CD4-positive, CD25-positive, alpha-beta regulatory T cell (primary cell): ENCODE data around the gene AMZ1. TPM values are rescaled to one million over a fixed set of nuclear protein-coding genes. Genes with fewer than 3 reads are reported as not detected.
"Not testable (repeated sequence)": the region's sequence is repeated elsewhere in the genome, so short reads cannot be mapped to it uniquely, and the experiment has no call there.

Experiments used
- ATAC-seq, 2 donors: fragments of 150-1000 bp; cut with Tn5 transposase; one replicate each; pipeline ENCODE4 v1.10.0; 2021; ENCODE audit warnings: low read depth in 2 of 2, moderate number of reproducible peaks in 2 of 2, moderate library complexity in 1 of 2
- DNase-seq, 3 donors: peaks; one replicate each; pipeline versions ENCODE4 v3.0.0 to v3.0.0-alpha.2; 2012 to 2022; ENCODE audit warnings: mixed read lengths in 1 of 3
- H3K27ac ChIP-seq: one replicate; pipeline ENCODE4 v1.7.0; 2013; ENCODE audit warnings: mild to moderate bottlenecking, low read length; ENCODE audit not compliant: insufficient read depth, poor library complexity, severe bottlenecking
- H3K27me3 ChIP-seq: one replicate; pipeline ENCODE4 v1.7.0; 2013; ENCODE audit warnings: low read length; ENCODE audit not compliant: control insufficient read depth, insufficient read depth
- H3K36me3 ChIP-seq: one replicate; pipeline ENCODE4 v1.7.0; 2013; ENCODE audit warnings: mild to moderate bottlenecking, low read length, moderate library complexity; ENCODE audit not compliant: control insufficient read depth, insufficient read depth
- H3K4me1 ChIP-seq: 2 replicates; pipeline ENCODE4 v1.7.0; 2013; ENCODE audit warnings: mild to moderate bottlenecking, low read length; ENCODE audit not compliant: insufficient read depth, control insufficient read depth, poor library complexity, severe bottlenecking
- H3K4me3 ChIP-seq: one replicate; pipeline ENCODE4 v1.7.0; 2013; ENCODE audit warnings: low read depth, mild to moderate bottlenecking, low read length, moderate library complexity
- H3K9me3 ChIP-seq, 2 experiments: 1 replicate in 1 of 2; 2 replicates in 1 of 2; pipeline ENCODE4 v1.7.0; 2013; ENCODE audit warnings: low read length in 2 of 2, mild to moderate bottlenecking in 1 of 2, moderate library complexity in 1 of 2; ENCODE audit not compliant: control insufficient read depth in 2 of 2
- H3K27ac Mint-ChIP-seq, 3 donors: one replicate each; pipeline ENCODE4 v1.8.0; 2020 to 2022; ENCODE audit warnings: mild to moderate bottlenecking in 3 of 3, mixed read lengths in 3 of 3, moderate library complexity in 2 of 3
- H3K27me3 Mint-ChIP-seq: one replicate; pipeline ENCODE4 v1.8.0; 2022; ENCODE audit warnings: mild to moderate bottlenecking, mixed read lengths
- H3K36me3 Mint-ChIP-seq: one replicate; pipeline ENCODE4 v1.8.0; 2020; ENCODE audit warnings: mixed read lengths
- H3K4me1 Mint-ChIP-seq, 4 donors: one replicate each; pipeline ENCODE4 v1.8.0; 2020 to 2022; ENCODE audit warnings: mixed read lengths in 4 of 4, mild to moderate bottlenecking in 1 of 4
- H3K4me3 Mint-ChIP-seq, 4 donors: one replicate each; pipeline ENCODE4 v1.8.0; 2020 to 2022; ENCODE audit warnings: mild to moderate bottlenecking in 4 of 4, mixed read lengths in 4 of 4, moderate library complexity in 3 of 4
- H3K9me3 Mint-ChIP-seq, 7 donors: one replicate each; pipeline ENCODE4 v1.8.0; 2020 to 2022; ENCODE audit warnings: mixed read lengths in 7 of 7, mild to moderate bottlenecking in 3 of 7, moderate library complexity in 2 of 7
- polyA plus RNA-seq, 4 donors: library from polyadenylated mRNA; unstranded; fragments of 300-500 nt; fragmentation: Illumina TruSeq; gene quantifications; one replicate each; pipeline ENCODE4 v1.2.3, GENCODE V29; 2021
- total RNA-seq: library from RNA; stranded (reverse); gene quantifications from one replicate; pipeline ENCODE4 v1.2.3, GENCODE V29; 2022

The AMZ1 gene
- total and polyA plus RNA-seq, 5 donors from 2014 or later = 0.43 to 1.8 (median 0.64) TPM

DNA sequence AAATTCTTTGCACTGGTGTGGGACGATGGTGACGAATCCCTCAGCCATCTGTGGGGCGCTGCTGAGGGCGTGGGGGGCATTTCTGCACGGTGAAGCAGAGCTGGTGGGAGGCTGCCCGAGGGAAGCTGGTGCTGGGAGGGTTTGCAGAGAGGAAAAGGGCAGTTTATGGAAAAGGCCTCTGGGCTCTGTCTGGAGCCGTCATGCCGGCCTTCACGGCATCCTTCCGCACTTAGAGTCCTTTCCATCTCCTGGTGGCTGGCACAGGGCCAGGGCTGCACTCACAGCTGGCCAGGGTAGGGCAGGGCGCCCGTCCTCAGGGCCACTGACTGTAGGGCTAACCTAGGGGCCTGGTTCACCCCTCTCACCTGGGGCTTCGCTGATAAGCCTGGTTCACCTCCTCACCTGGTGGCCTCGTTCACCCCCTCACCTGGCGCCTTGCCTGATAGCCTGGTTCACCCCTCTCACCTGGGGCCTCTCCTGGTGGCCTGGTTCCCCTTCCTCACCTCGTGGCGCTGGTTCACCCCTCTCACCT lies 598 bp upstream of the AMZ1 start:
- H3K27me3 ChIP-seq = peaks cover 18% of the 10 kb centered on the region
- peaks cover 0 to 23% (median 6%) of the 10 kb centered on the region in 4 donors for H3K4me1 Mint-ChIP-seq
- H3K27me3 Mint-ChIP-seq = peaks cover 41% of the 10 kb centered on the region
- H3K27ac ChIP-seq = no peak overlapping the region
- no peaks in the 10 kb centered on the region for H3K9me3 ChIP-seq
- H3K36me3 ChIP-seq = no peaks in the 10 kb centered on the region
- peaks cover 0 to 1% (median 0%) of the 10 kb centered on the region in 7 donors for H3K9me3 Mint-ChIP-seq
- no peak for ATAC-seq
- no peak overlapping the region for H3K27ac Mint-ChIP-seq
- H3K4me1 ChIP-seq = peaks cover 16% of the 10 kb centered on the region
- H3K4me3 ChIP-seq = no peak overlapping the region
- no peaks in the 10 kb centered on the region for H3K36me3 Mint-ChIP-seq
- DNase-seq = no peak
- H3K4me3 Mint-ChIP-seq = peak overlapping the region in 1 of 4 donors; percentile 43

DNA sequence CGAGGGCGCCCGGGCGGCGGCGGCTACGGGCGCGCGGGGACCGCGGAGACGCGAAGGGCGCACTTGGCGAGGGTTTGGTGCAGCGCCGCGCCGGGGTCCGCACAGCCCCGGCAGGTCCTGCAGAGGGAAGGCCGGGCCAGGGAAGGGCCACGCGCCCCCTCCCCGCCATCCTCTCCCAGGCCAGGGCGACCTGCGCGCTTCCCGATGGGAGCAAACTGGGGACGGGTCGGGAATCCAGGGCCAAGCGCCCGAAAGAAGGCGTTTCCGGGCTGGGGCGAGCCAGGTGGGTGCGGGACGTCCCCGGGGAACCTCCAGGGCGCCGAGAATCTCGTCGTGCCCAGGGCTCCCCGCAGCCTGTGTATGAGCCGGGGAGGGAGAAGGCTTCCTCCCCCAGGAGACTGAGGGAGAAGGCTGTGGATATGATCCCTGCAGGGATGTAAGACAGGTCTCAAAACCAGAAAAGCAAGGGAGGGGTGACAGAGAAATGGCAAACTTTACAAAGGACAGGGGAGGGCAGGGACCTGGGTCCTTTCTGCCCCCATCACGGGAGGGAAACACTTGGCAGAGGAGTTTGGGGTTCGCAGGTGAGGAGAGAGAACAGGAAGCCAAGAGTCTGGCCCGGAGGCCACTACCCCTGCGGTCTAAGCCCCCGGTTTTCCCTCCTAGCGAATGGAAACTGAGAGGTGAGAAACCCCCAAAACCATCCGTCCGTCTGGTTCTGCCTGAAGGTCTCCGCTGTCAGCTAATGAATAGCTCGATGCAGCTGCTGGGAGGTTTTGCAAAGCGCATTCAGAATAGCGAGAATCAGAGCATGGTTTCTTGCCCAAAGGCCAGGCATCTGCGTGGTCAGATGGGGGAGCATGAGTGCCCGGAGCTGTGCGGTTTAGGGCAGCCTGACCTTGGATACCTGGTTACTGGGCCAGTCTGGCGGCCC lies 674 bp downstream of the AMZ1 start:
- H3K36me3 Mint-ChIP-seq = no peaks in the 10 kb centered on the region
- H3K27me3 Mint-ChIP-seq = peaks cover 45% of the 10 kb centered on the region
- H3K27me3 ChIP-seq = peaks cover 18% of the 10 kb centered on the region
- no peaks in the 10 kb centered on the region for H3K9me3 ChIP-seq
- DNase-seq = no peak
- H3K9me3 Mint-ChIP-seq = peaks cover 0 to 1% (median 0%) of the 10 kb centered on the region in 7 donors
- no peak overlapping the region for H3K27ac ChIP-seq
- peak overlapping the region in 3 of 4 donors; percentile 11 to 63 (median 29) for H3K4me3 Mint-ChIP-seq
- H3K4me3 ChIP-seq = no peak overlapping the region
- peak overlapping the region in 2 of 3 donors; percentile 25 to 49 for H3K27ac Mint-ChIP-seq
- peaks cover 0 to 23% (median 6%) of the 10 kb centered on the region in 4 donors for H3K4me1 Mint-ChIP-seq
- no peak for ATAC-seq
- H3K4me1 ChIP-seq = peaks cover 16% of the 10 kb centered on the region
- H3K36me3 ChIP-seq = no peaks in the 10 kb centered on the region

DNA sequence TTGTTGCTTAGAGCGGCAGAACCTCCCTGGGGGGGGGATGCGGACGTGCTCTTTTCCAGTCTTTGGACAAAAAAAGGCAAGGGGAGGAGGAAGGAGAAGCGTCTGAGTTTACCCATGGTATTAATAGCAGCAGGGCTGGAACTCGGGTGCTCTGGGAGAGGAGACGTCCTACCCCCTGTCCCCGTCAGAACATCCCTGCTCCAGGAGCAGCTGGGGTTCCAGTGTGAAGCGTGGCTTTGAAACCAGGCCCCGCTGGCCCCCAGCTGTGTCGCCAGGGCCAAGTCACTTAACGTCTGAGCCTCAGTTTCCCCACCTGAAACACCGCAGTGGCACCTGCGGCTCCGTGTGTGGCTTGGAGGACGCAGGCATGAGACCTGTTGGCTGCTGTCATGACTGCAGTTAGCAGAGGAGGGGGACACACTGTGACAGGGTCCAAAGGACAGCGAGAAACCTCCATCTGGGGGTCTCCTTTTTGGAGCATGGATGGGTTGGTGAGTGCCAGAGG lies 1.4 kb downstream of the AMZ1 start:
- Mint-ChIP-seq H3K4me3 (peak overlapping the region in 1 of 4 donors; percentile 11), H3K9me3 (peaks cover 0 to 1% (median 0%) of the 10 kb centered on the region in 7 donors), H3K36me3 (no peaks in the 10 kb centered on the region), H3K27ac (no peak overlapping the region), H3K27me3 (peaks cover 45% of the 10 kb centered on the region), H3K4me1 (peaks cover 0 to 23% (median 6%) of the 10 kb centered on the region in 4 donors)
- peaks cover 18% of the 10 kb centered on the region for H3K27me3 ChIP-seq
- H3K4me3 ChIP-seq = no peak overlapping the region
- ATAC-seq = no peak
- no peak overlapping the region for H3K27ac ChIP-seq
- no peaks in the 10 kb centered on the region for H3K9me3 ChIP-seq
- peaks cover 16% of the 10 kb centered on the region for H3K4me1 ChIP-seq
- DNase-seq = no peak
- H3K36me3 ChIP-seq = no peaks in the 10 kb centered on the region

DNA sequence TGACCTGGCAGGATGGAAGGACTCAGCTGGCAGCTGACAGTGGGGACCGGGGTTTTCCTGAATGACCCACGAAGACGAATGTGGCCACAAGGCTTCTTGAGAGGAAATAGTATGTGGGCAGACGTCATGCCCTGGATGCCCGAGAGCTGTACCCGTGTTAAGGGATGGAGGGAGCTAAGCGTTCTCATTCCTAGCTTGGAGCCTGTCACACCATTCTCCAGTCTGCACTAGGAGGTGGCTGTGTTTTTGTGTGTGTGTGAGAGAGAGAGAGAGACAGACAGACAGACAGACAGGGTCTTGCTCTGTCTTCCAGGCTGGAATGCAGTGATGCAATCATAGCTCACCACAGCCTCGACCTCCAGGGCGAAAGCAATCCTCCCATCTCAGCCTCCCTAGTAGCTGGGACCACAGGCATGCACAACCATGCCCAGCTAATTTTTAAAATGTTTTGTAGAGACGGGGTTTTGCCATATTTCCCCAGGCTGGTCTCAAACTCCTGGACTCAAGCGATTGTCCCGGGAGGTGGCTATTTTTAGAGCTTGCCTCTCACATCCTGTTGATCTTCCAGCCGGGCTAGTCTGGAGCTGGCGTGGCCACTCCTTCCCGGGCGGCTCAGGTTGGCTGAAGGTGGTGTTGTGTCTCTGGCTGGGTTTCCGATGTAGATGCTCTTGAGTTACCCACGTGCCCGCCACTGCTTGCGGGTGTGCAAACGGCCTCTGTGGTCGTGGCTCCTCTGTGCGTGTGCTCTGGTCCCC lies 2.1 kb downstream of the AMZ1 start:
- no peaks in the 10 kb centered on the region for H3K36me3 Mint-ChIP-seq
- Histone ChIP-seq H3K27ac (no peak overlapping the region), H3K4me1 (peaks cover 16% of the 10 kb centered on the region), H3K36me3 (no peaks in the 10 kb centered on the region), H3K27me3 (peaks cover 18% of the 10 kb centered on the region), H3K4me3 (no peak overlapping the region), H3K9me3 (no peaks in the 10 kb centered on the region)
- peaks cover 0 to 23% (median 6%) of the 10 kb centered on the region in 4 donors for H3K4me1 Mint-ChIP-seq
- no peak for ATAC-seq
- peak overlapping the region in 1 of 3 donors; percentile 47 for H3K27ac Mint-ChIP-seq
- H3K4me3 Mint-ChIP-seq = no peak overlapping the region
- peaks cover 42% of the 10 kb centered on the region for H3K27me3 Mint-ChIP-seq
- H3K9me3 Mint-ChIP-seq = peaks cover 0 to 1% (median 0%) of the 10 kb centered on the region in 7 donors
- DNase-seq = no peak

DNA sequence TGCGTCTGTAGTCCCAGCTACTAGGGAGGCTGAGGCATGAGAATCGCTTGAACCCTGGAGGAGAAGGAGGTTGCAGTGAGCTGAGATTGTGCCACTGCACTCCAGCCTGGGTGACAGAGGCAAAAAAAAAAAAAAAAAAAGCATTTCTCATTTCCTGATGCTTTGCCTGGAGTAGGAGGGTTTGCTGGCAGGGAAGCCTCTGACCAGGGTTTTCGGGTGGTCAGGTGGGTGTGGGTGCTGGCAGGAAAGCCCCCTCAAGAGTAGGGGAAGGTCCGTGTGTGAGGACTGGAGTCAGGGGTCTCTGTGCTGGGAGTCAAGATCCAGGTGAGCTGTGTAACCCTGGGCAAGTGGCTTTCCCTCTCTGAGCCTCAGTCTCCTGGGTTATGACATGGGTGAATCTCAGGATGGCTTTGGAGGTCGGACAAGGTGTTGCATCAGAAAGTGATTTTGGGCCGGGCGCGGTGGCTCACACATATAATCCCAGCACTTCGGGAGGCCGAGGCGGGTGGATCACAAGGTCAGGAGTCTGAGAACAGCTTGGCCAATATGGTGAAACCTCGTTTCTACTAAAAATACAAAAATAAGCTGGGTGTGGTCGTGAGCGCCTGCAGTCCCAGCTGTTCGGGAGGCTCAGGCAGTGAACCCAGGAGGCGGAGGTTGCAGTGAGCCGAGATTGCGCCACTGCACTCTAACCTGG lies 3.2 kb downstream of the AMZ1 start:
- no peak overlapping the region for H3K27ac Mint-ChIP-seq
- H3K9me3 Mint-ChIP-seq = no peaks in the 10 kb centered on the region
- DNase-seq (no peak), ATAC-seq (no peak)
- H3K4me3 ChIP-seq = no peak overlapping the region
- peaks cover 42% of the 10 kb centered on the region for H3K27me3 Mint-ChIP-seq
- H3K4me1 Mint-ChIP-seq = peaks cover 0 to 21% (median 6%) of the 10 kb centered on the region in 4 donors
- H3K36me3 Mint-ChIP-seq = no peaks in the 10 kb centered on the region
- peaks cover 16% of the 10 kb centered on the region for H3K4me1 ChIP-seq
- H3K27me3 ChIP-seq = peaks cover 14% of the 10 kb centered on the region
- no peaks in the 10 kb centered on the region for H3K9me3 ChIP-seq
- no peaks in the 10 kb centered on the region for H3K36me3 ChIP-seq
- no peak overlapping the region for H3K27ac ChIP-seq
- H3K4me3 Mint-ChIP-seq = peak overlapping the region in 1 of 4 donors; percentile 53

DNA sequence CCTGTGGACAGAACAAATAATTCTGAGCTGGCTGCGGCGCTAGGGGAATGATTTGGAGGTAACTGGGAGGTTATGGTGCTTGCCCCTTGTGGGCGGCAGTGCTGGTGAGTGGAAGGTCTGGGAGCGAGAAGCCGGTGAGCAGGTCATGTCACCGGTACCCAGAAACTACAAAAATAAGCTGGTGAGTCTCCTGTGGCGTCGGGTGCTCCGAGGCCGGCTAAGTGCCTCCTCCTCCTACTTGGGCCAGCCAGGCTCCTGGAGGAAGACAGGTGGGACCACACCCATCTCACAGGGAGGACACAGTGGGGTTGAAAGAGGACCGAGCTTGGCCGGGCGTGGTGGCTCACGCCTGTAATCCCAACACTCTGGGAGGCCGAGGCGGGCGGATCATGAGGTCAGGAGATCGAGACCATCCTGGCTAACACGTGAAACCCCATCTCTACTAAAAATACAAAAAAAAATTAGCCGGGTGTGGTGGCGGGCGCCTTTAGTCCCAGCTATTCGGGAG lies 4.0 kb downstream of the AMZ1 start:
- not testable (repeated sequence) for H3K36me3 Mint-ChIP-seq

DNA sequence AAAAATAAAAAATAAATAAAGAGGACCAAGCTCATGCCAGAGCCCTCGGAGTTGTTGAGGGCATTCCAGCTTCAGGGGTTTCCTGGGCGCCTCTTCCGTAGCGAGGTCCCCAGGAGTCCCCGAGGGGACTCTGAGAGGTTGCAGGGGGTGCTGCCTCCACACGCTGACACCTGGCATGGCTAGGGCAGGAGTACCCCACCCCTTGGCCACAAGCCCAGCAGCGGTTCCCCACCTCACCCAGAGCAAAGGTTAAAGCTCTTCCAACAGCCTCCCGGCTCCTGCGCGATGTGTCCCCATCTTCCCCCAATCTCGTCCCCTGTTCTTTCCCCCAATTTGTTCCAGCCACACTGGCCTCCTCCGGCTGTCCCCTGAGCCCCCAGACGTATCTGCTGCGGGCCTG lies 4.5 kb downstream of the AMZ1 start:
- no peaks in the 10 kb centered on the region for H3K36me3 ChIP-seq
- no peak for DNase-seq
- no peaks in the 10 kb centered on the region for H3K9me3 ChIP-seq
- no peak overlapping the region for H3K27ac ChIP-seq
- peaks cover 16% of the 10 kb centered on the region for H3K4me1 ChIP-seq
- no peaks in the 10 kb centered on the region for H3K36me3 Mint-ChIP-seq
- peaks cover 35% of the 10 kb centered on the region for H3K27me3 Mint-ChIP-seq
- H3K4me3 Mint-ChIP-seq = no peak overlapping the region
- H3K27ac Mint-ChIP-seq = no peak overlapping the region
- peaks cover 0 to 21% (median 8%) of the 10 kb centered on the region in 4 donors for H3K4me1 Mint-ChIP-seq
- H3K27me3 ChIP-seq = peaks cover 11% of the 10 kb centered on the region
- H3K4me3 ChIP-seq = no peak overlapping the region
- ATAC-seq = no peak
- no peaks in the 10 kb centered on the region for H3K9me3 Mint-ChIP-seq

More for the DNA sequence above, 4.0 kb downstream of the AMZ1 start:
- not testable (repeated sequence) for ATAC-seq, DNase-seq, H3K36me3 ChIP-seq, H3K27ac ChIP-seq, H3K4me3 ChIP-seq, H3K9me3 ChIP-seq, H3K4me3 Mint-ChIP-seq, H3K27ac Mint-ChIP-seq, H3K9me3 Mint-ChIP-seq
- H3K4me1 ChIP-seq = peaks cover 16% of the 10 kb centered on the region
- H3K4me1 Mint-ChIP-seq = peaks cover 0 to 21% (median 6%) of the 10 kb centered on the region in 4 donors
- peaks cover 11% of the 10 kb centered on the region for H3K27me3 ChIP-seq
- H3K27me3 Mint-ChIP-seq = peaks cover 40% of the 10 kb centered on the region
